Measurements from ENCODE around the gene SLC46A1. TPM values are rescaled to one million over a fixed set of nuclear protein-coding genes. Genes with fewer than 3 reads are reported as not detected.

Gene SLC46A1
- polyA plus RNA-seq, 1 experiment, result 5.9 TPM

DNA sequence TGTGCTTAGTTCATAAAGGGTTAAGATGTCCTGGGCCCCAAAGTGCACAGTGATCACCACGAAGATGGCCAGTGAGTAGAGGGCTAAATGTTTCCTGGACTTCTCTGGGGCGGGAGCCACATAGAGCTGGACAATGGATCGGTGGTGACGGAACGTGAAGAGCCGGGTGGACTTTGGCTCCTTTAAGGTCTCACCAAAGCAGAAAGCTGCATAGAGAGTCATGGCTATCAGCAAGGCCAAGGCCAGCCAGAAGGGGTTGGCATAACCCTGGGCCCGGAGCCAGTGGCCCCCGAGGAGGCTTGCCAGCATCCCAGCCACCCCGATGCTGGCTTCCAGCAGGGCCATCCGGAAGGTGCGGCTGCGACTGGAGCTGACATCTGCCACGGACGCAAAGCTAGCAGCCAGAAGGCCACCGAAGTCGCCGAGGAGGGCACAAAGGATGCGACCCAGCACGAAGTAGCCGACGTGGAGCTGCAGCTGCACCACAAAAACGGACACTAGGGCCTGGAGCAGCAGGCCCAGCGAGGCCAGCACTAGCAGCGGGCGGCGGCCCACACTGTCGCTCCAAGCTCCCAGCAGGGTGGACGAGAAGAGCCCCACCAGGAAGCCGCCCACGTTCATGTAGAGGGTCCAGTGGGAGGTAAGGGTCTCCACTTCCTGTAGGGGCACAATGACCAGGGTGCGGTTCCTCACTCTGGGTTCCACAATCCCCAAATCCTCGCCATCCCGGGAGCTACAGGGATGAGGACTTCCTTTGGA lies 1.0 kb downstream of the SLC46A1 start:
- CTCF ChIA-PET, result interaction anchor here (1.3 to 3.2 kb wide), 2 partner anchors 12 to 599 kb away, joined by 3 to 16 read pairs; no protein-coding TSS in a partner anchor
- TF ChIP-seq CTCF (IDR thresholded peaks at IDR 0.05; ENCODE audit: insufficient read depth, low read depth, low read length), result 0 out of 2 replicates have a peak, but pooled peaks have one; percentile 5
- POLR2A ChIA-PET, result no interaction called here

DNA sequence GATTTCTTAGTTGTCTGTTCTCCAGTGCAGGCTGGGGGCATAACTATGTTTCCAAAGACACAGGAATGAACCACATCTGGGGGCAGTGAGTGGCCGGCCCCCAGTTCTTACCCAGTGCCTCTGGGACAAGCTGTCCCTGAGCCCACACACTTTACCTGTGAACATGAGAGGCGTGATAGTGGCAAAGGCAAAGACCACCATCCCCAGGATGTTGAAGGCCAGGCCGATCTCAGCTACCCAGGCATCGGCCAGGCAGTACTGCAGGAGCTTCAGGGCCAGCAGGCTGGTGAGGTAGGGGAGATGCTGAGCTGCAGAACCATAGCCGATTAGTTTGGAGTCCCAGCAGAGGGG lies 1.6 kb downstream of the SLC46A1 start:
- peaks cover 3% of the 10 kb centered on the region for H3K36me3 ChIP-seq (ENCODE audit: control insufficient read depth, insufficient read depth, low read length)
- DNase-seq (ENCODE audit: low read depth), result no peak
- no peaks in the 10 kb centered on the region; the same call in 1 of the 2 replicates for H3K27me3 ChIP-seq (ENCODE audit: control insufficient read depth, insufficient read depth, low read length)
- no peak for TF ChIP-seq CTCF (IDR thresholded peaks at IDR 0.05; ENCODE audit: insufficient read depth, low read depth, low read length)
- CTCF ChIA-PET, result interaction anchor here (3.2 kb wide), 1 partner anchor 12 kb away, joined by 16 read pairs; no protein-coding TSS in a partner anchor
- H3K4me3 ChIP-seq (ENCODE audit: low read depth, low read length), result no peak overlapping the region
- POLR2A ChIA-PET, result no interaction called here

More for the DNA sequence above, 1.0 kb downstream of the SLC46A1 start:
- DNase-seq (ENCODE audit: low read depth), result no peak
- peak overlapping the region; percentile 77 for H3K4me3 ChIP-seq (ENCODE audit: low read depth, low read length)
- H3K36me3 ChIP-seq (ENCODE audit: control insufficient read depth, insufficient read depth, low read length), result peaks cover 3% of the 10 kb centered on the region
- H3K27me3 ChIP-seq (ENCODE audit: control insufficient read depth, insufficient read depth, low read length), result no peaks in the 10 kb centered on the region; the same call in 1 of the 2 replicates

DNA sequence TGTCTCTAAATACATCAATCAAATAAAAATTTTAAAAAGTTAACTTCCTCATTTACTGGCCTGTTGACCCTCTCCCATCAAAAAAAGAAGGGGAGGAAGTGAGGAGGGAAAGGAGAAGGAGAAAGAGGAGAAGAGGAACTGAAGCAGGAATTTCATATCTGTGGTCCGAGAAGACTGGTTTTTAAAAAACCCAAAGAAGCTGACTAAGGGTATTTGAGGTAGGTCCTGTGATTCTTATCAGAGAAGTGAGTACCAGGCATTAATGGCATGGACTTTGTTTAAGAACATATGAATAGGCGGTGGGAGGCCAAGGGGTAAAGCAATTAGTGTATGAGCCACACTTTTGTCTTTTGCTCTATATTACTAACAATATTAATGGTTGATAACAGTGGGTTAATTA lies 2.0 kb downstream of the SLC46A1 start:
- H3K36me3 ChIP-seq (ENCODE audit: control insufficient read depth, insufficient read depth, low read length), result peaks cover 5% of the 10 kb centered on the region
- TF ChIP-seq CTCF (IDR thresholded peaks at IDR 0.05; ENCODE audit: insufficient read depth, low read depth, low read length), result no peak
- ChIA-PET CTCF (interaction anchor here (1.4 to 3.2 kb wide), 2 partner anchors 13 to 21 kb away, joined by 3 to 16 read pairs; no protein-coding TSS in a partner anchor), POLR2A (no interaction called here)
- no peak for DNase-seq (ENCODE audit: low read depth)
- H3K27me3 ChIP-seq (ENCODE audit: control insufficient read depth, insufficient read depth, low read length), result no peaks in the 10 kb centered on the region
- H3K4me3 ChIP-seq (ENCODE audit: low read depth, low read length), result no peak overlapping the region

DNA sequence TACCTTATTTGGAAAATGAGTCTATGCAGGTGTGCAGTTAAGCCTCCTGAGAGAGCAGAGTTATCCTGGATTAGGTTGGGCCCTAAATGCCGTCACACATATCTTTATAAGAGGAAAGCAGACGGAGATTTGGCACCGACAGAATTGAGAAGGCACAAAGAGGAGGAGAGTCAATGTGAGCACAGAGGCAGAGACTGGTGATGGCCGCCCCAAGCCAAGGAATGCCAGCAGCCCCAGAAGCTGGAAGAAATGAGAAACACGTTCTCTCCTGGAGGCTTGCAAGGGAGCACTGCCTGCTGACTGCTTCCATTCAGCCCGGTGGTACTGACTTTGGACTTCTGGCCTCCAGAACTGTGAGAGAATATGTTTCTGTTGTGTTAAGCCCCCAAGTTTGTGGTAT lies 3.2 kb downstream of the SLC46A1 start:
- Histone ChIP-seq H3K4me3 (ENCODE audit: low read depth, low read length) (no peak overlapping the region), H3K36me3 (ENCODE audit: control insufficient read depth, insufficient read depth, low read length) (peaks cover 9% of the 10 kb centered on the region), H3K27me3 (ENCODE audit: control insufficient read depth, insufficient read depth, low read length) (no peaks in the 10 kb centered on the region)
- ChIA-PET POLR2A (no interaction called here), CTCF (interaction anchor here (1.4 kb wide), 1 partner anchor 20 kb away, joined by 3 read pairs; no protein-coding TSS in a partner anchor)
- no peak for DNase-seq (ENCODE audit: low read depth)
- no peak for TF ChIP-seq CTCF (IDR thresholded peaks at IDR 0.05; ENCODE audit: insufficient read depth, low read depth, low read length)

DNA sequence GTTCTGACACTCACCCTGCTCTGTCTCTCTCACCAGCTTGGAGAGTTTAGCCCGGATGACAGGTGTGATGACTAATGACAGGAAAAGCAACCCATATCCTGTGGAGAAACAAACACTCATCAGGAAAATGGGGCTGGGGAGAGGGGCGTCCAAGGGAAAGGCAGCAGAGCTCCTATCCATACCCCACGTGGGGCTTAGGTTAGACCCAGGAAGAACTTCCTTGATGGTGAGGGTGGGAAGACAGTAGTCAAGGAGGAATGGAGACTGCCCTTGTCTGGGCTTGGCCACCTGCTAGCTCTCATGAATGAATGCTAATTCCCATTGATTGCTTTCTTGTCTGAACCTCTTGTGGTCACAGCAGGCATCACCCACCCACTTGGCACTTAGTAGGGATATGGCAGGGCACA lies 3.8 kb downstream of the SLC46A1 start:
- H3K27me3 ChIP-seq (ENCODE audit: control insufficient read depth, insufficient read depth, low read length), result no peaks in the 10 kb centered on the region
- no peak overlapping the region for H3K4me3 ChIP-seq (ENCODE audit: low read depth, low read length)
- peaks cover 9% of the 10 kb centered on the region for H3K36me3 ChIP-seq (ENCODE audit: control insufficient read depth, insufficient read depth, low read length)
- no peak for DNase-seq (ENCODE audit: low read depth)
- no peak for TF ChIP-seq CTCF (IDR thresholded peaks at IDR 0.05; ENCODE audit: insufficient read depth, low read depth, low read length)
- ChIA-PET CTCF (interaction anchor here (2.4 kb wide), 1 partner anchor 14 kb away, joined by 13 read pairs; no protein-coding TSS in a partner anchor), POLR2A (no interaction called here)

All from BJ (cell line).